Peyer's patch (tissue), 4 donors: ENCODE results near the gene ANKRD60.

Source experiments
- POLR2A ChIP-seq, 2 donors: fragments of 450-650 bp; IDR thresholded peaks; one replicate each; pipeline ENCODE4 v1.5.1; 2017; ENCODE audit warnings: antibody characterized with exemption in 2 of 2, mild to moderate bottlenecking in 2 of 2, moderate library complexity in 2 of 2
- TF ChIP-seq, protein P1 (sequence below), 6 experiments: fragments of 450-650 bp in 4 of 6; fragments of 200-600 bp in 2 of 6; sonication (generic) in 1 of 6; IDR thresholded peaks; one replicate each; pipeline ENCODE4 v1.5.1; 2017 to 2019; ENCODE audit warnings: antibody characterized with exemption in 6 of 6, mild to moderate bottlenecking in 3 of 6, moderate library complexity in 1 of 6

DNA sequence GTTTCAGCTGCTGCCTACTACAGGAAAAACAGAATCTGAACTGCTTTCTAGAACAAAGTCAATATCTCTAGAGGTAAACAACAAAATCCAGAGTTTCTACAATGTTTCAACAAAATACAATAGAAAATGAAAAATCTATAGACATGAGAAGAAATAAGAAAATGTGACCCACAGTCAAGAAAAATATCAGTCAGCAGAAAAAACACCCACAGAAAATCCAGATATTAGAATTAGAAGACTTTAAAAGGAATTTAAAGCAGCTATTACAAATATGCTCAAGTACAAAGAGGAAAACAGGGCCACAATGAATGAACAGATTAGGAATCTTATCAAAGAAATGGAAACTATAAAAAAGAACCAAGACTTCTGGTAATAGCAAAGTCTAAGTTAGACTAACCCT, 26.4 kb upstream of the ANKRD60 start:
- TF ChIP-seq, protein P1, sequence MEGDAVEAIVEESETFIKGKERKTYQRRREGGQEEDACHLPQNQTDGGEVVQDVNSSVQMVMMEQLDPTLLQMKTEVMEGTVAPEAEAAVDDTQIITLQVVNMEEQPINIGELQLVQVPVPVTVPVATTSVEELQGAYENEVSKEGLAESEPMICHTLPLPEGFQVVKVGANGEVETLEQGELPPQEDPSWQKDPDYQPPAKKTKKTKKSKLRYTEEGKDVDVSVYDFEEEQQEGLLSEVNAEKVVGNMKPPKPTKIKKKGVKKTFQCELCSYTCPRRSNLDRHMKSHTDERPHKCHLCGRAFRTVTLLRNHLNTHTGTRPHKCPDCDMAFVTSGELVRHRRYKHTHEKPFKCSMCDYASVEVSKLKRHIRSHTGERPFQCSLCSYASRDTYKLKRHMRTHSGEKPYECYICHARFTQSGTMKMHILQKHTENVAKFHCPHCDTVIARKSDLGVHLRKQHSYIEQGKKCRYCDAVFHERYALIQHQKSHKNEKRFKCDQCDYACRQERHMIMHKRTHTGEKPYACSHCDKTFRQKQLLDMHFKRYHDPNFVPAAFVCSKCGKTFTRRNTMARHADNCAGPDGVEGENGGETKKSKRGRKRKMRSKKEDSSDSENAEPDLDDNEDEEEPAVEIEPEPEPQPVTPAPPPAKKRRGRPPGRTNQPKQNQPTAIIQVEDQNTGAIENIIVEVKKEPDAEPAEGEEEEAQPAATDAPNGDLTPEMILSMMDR (IDR thresholded peaks at IDR 0.05) = no peak
- TF ChIP-seq POLR2A (IDR thresholded peaks at IDR 0.05) = no peak
